Stimulated activated CD4-positive, alpha-beta T cell treated with anti-CD3 and anti-CD28 coated beads, Interleukin-4, amount 100 ng/mL, for 4 hours (primary cell): ENCODE results near the gene DCAF17.
"Not testable (repeated sequence)": the region's sequence is repeated elsewhere in the genome, so short reads cannot be mapped to it uniquely, and the experiment has no call there.

Experiments used
- DNase-seq, 2 experiments: peaks; one replicate each; pipeline ENCODE4 v3.0.0-alpha.2; 2020

Gene DCAF17

GRCh38 chr2:171460537-171460936, 26.5 kb downstream of the DCAF17 start:
- no peak for DNase-seq

- no peak for DNase-seq
These were observed 35.1 kb downstream of the DCAF17 start for GRCh38 chr2:171469176-171469575.

DNA sequence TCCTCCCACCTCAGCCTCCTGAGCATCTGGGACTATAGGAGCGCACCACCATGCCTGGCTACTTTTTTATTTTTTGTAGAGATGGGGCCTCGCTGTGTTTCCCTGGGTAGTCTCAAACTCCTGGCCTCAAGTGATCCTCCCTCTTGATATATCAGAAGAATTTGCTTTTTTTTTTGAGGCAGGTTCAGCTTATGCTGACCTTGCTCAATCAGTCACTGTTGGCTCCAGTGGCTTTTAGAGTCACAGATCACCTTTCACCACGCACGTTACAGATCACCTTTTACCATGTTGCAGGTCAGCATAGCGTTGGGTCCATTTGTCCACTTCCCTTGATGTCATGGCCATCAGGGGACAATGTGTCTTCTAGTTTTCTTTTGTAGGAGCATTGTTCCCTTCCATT, 36.1 kb downstream of the DCAF17 start:
- no peak for DNase-seq

GRCh38 chr2:171475979-171476378, 42.0 kb downstream of the DCAF17 start:
- DNase-seq = no peak

GRCh38 chr2:171478345-171478744, 44.3 kb downstream of the DCAF17 start:
- DNase-seq = no peak

GRCh38 chr2:171479154-171479814, 45.3 kb downstream of the DCAF17 start:
- DNase-seq = no peak

DNA sequence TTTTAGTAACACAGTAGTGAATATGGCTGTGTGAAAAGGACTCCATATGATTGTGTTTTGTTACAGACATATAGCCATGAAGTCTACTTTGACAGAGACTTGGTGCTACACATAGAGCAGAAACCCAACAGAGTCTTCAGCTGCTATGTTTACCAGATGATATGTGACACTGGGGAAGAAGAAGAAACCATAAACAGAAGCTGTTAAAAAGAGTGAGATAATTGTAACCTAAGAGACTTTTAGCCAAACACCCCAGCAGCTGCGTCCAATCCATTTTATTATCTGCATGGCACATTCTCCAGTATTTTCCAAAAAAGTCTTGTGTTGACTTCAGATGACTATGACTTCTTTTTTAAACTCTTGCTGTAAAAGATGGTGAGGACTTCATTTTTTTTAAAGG, 46.9 kb downstream of the DCAF17 start:
- no peak for DNase-seq

DNA sequence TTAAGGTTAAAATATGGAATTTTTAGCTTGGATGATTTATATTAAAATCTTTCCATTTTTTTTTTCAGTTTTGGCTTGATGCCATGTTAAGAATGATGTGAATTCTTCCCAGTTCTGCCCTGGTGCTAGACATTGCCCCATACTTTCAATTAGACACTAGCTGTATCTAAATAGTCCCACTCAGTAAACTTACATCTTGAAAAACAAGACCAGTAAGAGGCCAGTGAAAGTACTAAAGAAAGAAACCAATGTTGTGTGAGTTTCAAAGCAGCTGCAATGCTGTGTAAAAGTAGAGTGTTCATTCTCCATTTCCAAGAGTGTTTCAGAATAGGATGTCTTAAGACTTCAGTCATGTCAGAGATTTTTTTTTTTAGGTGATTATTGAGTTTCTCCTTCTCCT, 48.3 kb downstream of the DCAF17 start:
- DNase-seq = no peak

- DNase-seq = no peak
These were observed 48.9 kb downstream of the DCAF17 start for GRCh38 chr2:171482877-171483276.

- no peak for DNase-seq
These were observed 49.8 kb downstream of the DCAF17 start for GRCh38 chr2:171483793-171484192.

GRCh38 chr2:171485116-171485515, 51.1 kb downstream of the DCAF17 start:
- DNase-seq = no peak

- DNase-seq = no peak
These were observed 53.2 kb downstream of the DCAF17 start for GRCh38 chr2:171487201-171487600.

GRCh38 chr2:171487803-171488259, 53.8 kb downstream of the DCAF17 start:
- no peak for DNase-seq

DNA sequence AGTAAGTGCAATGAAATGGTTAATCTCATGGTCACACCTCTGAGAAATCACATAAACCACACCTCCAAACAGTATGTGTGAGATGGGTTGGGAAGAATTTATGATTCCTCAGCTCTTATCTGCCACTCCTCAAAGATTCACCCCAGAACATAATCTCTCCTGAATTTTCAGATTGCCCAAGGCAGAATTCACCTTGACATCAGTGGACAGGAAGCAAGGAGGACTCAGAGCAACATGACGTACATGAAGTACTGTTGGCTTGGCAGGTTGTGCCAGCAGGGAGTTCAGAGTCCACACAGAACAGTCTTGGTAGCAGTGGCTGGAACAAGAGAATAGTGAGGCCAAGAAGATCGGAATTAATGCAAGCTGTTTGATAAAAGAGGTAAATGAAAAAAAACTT, 56.6 kb downstream of the DCAF17 start:
- DNase-seq = no peak

DNA sequence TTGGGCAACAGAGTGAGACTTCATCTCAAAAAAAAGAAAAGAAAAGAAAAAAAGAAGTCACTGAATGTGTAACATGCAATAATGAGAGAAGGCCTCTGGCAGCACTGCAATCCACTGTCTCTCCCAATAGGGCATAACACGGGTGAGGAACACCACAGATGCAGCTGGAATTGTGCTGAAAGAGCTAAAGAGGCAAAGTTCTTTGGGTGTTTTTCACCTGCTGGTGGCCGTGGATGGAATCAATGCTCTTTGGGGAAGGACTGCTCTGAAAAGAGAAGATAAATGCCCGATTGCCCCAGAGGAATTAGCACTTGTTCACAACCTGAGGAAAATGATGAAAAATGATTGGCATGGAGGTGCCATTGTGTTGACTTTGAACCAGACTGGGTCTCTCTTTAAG, 57.3 kb downstream of the DCAF17 start:
- no peak for DNase-seq

GRCh38 chr2:171492664-171493063, 58.6 kb downstream of the DCAF17 start:
- no peak for DNase-seq

- not testable (repeated sequence) for DNase-seq
These were observed 63.6 kb downstream of the DCAF17 start for GRCh38 chr2:171497664-171498063.

DNA sequence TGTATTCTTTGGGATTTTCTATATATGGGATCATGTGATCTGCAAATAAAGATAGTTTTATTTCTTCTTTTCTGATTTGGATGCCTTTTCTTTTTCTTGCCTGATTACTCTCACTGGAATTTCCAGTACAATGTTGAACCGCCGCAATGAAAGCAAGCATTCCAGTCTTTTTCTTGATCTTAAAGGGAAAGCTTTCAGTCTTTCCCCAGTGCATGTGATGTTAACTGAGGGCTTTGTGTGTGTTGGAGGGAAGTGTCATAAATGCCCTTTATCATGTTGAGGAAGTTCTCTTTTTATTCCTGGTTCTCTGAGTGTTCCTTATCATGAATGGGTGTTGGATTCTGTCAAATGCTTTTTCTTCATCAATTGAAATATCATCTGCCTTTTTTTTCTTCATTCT, 71.3 kb downstream of the DCAF17 start:
- DNase-seq = no peak

DNA sequence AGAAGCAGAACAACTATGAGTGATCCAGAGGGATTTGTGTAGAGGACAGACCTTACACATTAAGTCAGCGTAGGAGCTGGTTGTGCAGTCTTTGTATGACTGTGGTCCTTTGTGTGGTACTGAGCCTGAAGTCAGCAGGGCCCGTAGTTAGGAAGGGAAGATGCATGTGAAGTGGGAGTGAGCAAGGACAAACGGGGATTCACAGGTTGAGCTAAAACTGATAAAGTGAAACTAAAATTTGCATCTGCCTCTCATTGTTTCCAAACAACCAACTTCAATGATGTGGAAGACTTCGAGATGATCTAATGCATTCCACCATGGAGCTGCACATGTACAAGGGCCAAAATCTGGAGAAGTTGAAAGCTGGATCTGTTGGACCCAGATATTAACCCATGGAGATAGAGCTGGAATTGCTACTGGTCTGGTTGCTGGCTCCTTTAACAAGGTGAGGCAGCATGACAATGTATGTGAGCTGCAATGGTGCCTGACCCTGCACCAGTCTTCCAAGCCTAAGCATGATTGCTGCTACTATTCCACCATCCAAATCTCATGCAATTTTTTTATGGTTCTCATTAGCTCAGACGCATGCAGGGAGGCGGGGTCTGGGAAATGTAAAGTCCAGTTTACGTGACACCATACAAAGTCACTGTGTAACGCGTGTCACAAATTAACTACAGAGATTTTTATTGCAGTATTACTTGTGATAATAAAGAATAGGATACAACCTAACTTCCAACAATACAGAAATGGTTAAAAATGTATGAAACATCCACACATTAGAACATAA, 76.1 kb downstream of the DCAF17 start:
- DNase-seq = no peak

DNA sequence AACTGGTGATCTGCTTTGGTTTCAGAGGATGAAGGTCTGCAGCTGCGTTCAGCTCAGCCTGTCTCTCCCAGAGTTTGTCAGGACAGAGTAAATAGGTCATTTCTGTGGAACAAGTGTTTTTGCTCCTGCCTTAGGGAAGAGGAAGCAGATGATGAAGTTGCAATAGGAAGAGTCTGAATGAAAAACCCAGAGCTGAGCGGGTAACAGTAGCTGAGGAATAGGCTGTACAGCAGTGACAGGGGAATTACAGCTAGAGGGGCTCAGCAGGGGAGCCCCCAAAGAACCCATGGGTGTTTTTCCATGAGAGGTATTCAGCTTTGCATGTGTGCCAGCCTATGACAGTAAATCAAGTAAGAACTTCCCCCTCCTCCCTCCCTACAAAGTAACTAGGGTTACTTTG, 78.0 kb downstream of the DCAF17 start:
- DNase-seq = no peak

- DNase-seq = no peak
These were observed 78.7 kb downstream of the DCAF17 start for GRCh38 chr2:171512683-171513195.

DNA sequence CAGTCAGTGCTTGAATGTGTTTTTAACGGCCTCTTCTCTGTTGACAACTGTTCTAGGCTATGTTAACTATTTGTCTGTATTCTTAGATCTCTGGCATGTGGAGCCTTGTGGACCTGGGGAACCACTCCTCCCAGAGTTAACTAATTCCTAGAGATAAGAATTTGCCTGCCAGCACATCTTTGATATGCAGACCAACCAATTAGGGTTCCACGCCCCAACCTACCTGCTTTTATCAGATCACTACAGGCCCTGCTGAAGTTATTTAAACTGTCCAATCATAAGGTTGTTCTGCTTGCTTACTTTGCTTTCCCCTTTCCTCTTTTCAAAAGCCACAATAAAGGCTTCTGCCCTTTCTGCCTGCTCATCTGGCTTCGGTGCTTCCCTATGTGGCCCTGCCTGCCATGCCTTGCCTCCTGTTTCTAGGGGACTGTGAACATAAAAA, 79.7 kb downstream of the DCAF17 start:
- no peak for DNase-seq

- no peak for DNase-seq
These were observed 81.0 kb downstream of the DCAF17 start for GRCh38 chr2:171514908-171515582.
